ENCODE results near the gene SCD. TPM values are rescaled to one million over a fixed set of nuclear protein-coding genes. Genes with fewer than 3 reads are reported as not detected.

The SCD gene
- total and polyA plus RNA-seq, 2 of the 13 experiments (the other 11 are each of a cell fraction or from before 2014, with no cell fraction given) = 492 to 512 TPM

GRCh38 chr10:100370714-100371481, 23.9 kb downstream of the SCD start (continued):
- TF ChIP-seq ZNF282 (IDR thresholded peaks at IDR 0.05; ENCODE audit: partially characterized antibody) (no peak), SETDB1 (CRISPR knock-in tag; IDR thresholded peaks at IDR 0.05; ENCODE audit: borderline replicate concordance) (no peak), MAX (IDR thresholded peaks at IDR 0.05) (peak; percentile 70), E2F5 (CRISPR knock-in tag; conservative IDR thresholded peaks at IDR 0.05) (no peak), ZNF75D (CRISPR knock-in tag; IDR thresholded peaks at IDR 0.05; ENCODE audit: borderline replicate concordance) (no peak), RORA (CRISPR knock-in tag; IDR thresholded peaks at IDR 0.05) (no peak), ZNF136 (CRISPR knock-in tag; IDR thresholded peaks at IDR 0.05; ENCODE audit: low read depth) (no peak), ZNF235 (CRISPR knock-in tag; IDR thresholded peaks at IDR 0.05; ENCODE audit: borderline replicate concordance) (no peak), NPAS2 (CRISPR knock-in tag; IDR thresholded peaks at IDR 0.05; ENCODE audit: borderline replicate concordance) (no peak), BCLAF1 (IDR thresholded peaks at IDR 0.05) (no peak), ZNF766 (CRISPR knock-in tag; IDR thresholded peaks at IDR 0.05; ENCODE audit: borderline replicate concordance) (0 out of 2 replicates have a peak, but pooled peaks have one; percentile 47), ZNF597 (CRISPR knock-in tag; IDR thresholded peaks at IDR 0.05) (no peak), IRF9 (CRISPR knock-in tag; IDR thresholded peaks at IDR 0.05; ENCODE audit: borderline replicate concordance) (no peak), ZNF350 (CRISPR knock-in tag; IDR thresholded peaks at IDR 0.05; ENCODE audit: borderline replicate concordance, low read depth) (peak; percentile 69), PHF20 (CRISPR knock-in tag; IDR thresholded peaks at IDR 0.05) (no peak), ZNF670 (CRISPR knock-in tag; IDR thresholded peaks at IDR 0.05; ENCODE audit: borderline replicate concordance) (no peak), ZMYM4 (CRISPR knock-in tag; IDR thresholded peaks at IDR 0.05) (peak; percentile 49; the same call in 1 of the 2 replicates), HNF1B (CRISPR knock-in tag; IDR thresholded peaks at IDR 0.05) (peak; percentile 42; the same call in 1 of the 2 replicates), CEBPG (CRISPR knock-in tag; IDR thresholded peaks at IDR 0.05) (peak; percentile 74), NR2F2 (IDR thresholded peaks at IDR 0.05; ENCODE audit: borderline replicate concordance, low read depth) (no peak), ZSCAN30 (CRISPR knock-in tag; IDR thresholded peaks at IDR 0.05) (no peak)
